ENCODE measurements around the gene PNKP.

DNA sequence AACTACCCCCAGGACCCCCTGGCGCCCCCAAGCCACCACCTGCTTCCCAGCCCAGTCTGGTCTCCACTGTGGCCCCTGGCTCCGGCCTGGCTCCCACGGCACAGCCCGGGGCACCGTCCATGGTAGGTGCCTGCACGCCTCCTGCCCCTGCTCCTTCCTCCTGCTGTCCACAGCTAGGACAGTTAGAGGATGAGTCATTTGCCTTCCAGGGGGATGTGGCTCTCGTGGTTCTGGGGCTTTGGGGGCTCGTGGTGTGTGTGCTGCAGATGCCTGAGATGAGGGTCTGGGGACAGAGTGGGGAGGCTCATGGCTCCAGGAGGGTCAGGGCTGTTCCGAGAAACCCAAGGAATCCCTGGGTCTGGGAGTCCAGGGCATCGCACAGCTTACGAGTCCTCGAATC is 36.6 kb downstream of the PNKP start:
- TF ChIP-seq RAD21 (IDR thresholded peaks at IDR 0.05 in 1 of 2, conservative IDR thresholded peaks at IDR 0.05 in 1 of 2; ENCODE audit: low read depth in 2 of 2, low read length in 2 of 2): no peak
- no peak for TF ChIP-seq MAFK (IDR thresholded peaks at IDR 0.05; ENCODE audit: low read depth, low read length)
- TF ChIP-seq CHD2 (IDR thresholded peaks at IDR 0.05; ENCODE audit: low read length): no peak
- TF ChIP-seq ZNF274 (IDR thresholded peaks at IDR 0.05; ENCODE audit: borderline replicate concordance, extremely low read depth, low read length): no peak
- TF ChIP-seq EZH2 (IDR thresholded peaks at IDR 0.05; ENCODE audit: low read depth, low read length, severe bottlenecking): no peak
- no peak for TF ChIP-seq EP300 (IDR thresholded peaks at IDR 0.05; ENCODE audit: borderline replicate concordance in 1 of 2, low read depth in 2 of 2, low read length in 2 of 2)
- no peak for TF ChIP-seq POLR2A (IDR thresholded peaks at IDR 0.05; ENCODE audit: control extremely low read depth in 1 of 2, low read depth in 2 of 2, low read length in 2 of 2)
- no peak for TF ChIP-seq NRF1 (IDR thresholded peaks at IDR 0.05; ENCODE audit: low read depth, low read length)
- TF ChIP-seq, protein P1, sequence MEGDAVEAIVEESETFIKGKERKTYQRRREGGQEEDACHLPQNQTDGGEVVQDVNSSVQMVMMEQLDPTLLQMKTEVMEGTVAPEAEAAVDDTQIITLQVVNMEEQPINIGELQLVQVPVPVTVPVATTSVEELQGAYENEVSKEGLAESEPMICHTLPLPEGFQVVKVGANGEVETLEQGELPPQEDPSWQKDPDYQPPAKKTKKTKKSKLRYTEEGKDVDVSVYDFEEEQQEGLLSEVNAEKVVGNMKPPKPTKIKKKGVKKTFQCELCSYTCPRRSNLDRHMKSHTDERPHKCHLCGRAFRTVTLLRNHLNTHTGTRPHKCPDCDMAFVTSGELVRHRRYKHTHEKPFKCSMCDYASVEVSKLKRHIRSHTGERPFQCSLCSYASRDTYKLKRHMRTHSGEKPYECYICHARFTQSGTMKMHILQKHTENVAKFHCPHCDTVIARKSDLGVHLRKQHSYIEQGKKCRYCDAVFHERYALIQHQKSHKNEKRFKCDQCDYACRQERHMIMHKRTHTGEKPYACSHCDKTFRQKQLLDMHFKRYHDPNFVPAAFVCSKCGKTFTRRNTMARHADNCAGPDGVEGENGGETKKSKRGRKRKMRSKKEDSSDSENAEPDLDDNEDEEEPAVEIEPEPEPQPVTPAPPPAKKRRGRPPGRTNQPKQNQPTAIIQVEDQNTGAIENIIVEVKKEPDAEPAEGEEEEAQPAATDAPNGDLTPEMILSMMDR (IDR thresholded peaks at IDR 0.05; ENCODE audit: control extremely low read depth in 1 of 3, insufficient read depth in 1 of 3, low read depth in 1 of 3, low read length in 3 of 3): no peak
- TF ChIP-seq CBX5 (IDR thresholded peaks at IDR 0.05; ENCODE audit: low read depth, low read length): no peak
- TF ChIP-seq, protein P2, sequence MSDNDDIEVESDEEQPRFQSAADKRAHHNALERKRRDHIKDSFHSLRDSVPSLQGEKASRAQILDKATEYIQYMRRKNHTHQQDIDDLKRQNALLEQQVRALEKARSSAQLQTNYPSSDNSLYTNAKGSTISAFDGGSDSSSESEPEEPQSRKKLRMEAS (IDR thresholded peaks at IDR 0.05): no peak
- no peak for TF ChIP-seq CEBPB (IDR thresholded peaks at IDR 0.05; ENCODE audit: low read depth, low read length)

Measured in H1 (cell line).